GM21786 (cell line): Measurements from ENCODE around the gene HEXD.
A peak's percentile ranks its signal among the peaks of the same experiment; 100 is the strongest.
"Not testable (repeated sequence)": the region's sequence is repeated elsewhere in the genome, so short reads cannot be mapped to it uniquely, and the experiment has no call there.

ENCODE experiments used
- ATAC-seq: cut with Tn5 transposase; IDR thresholded peaks from one replicate; pipeline ENCODE4 v1.9.1; 2021; ENCODE audit not compliant: unreplicated experiment

The HEXD gene

GRCh38 chr17:82418001-82418986 is at the start of gene HEXD, which contains the start of gene OGFOD3:
Gene HEXD (plus strand): TSS chr17:82418347. CDS start chr17:82419800, 1,453 bp downstream.
Gene OGFOD3 (minus strand): TSS chr17:82418586. CDS start chr17:82418485, 101 bp downstream.
- ATAC-seq = peak; percentile 70

GRCh38 chr17:82369211-82369610 is 48.9 kb upstream of the HEXD start:
- no peak for ATAC-seq

GRCh38 chr17:82370471-82371332 is 47.4 kb upstream of the HEXD start:
- ATAC-seq = no peak

GRCh38 chr17:82371333-82372248 is 46.6 kb upstream of the HEXD start, which contains the start of gene UTS2R:
Gene UTS2R (plus strand): TSS chr17:82371765. CDS start chr17:82374325, 2,560 bp downstream.
- no peak for ATAC-seq

GRCh38 chr17:82372249-82373071 is 45.7 kb upstream of the HEXD start:
- no peak for ATAC-seq

- not testable (repeated sequence) for ATAC-seq
Measured at GRCh38 chr17:82373072-82373452, 45.1 kb upstream of the HEXD start.

GRCh38 chr17:82373731-82374625 is 44.2 kb upstream of the HEXD start:
- no peak for ATAC-seq

GRCh38 chr17:82374626-82375331 is 43.4 kb upstream of the HEXD start:
- no peak for ATAC-seq

GRCh38 chr17:82375359-82376041 is 42.6 kb upstream of the HEXD start:
- ATAC-seq = no peak

- no peak for ATAC-seq
Measured at GRCh38 chr17:82376042-82376730, 42.0 kb upstream of the HEXD start.

GRCh38 chr17:82377294-82377693 is 40.9 kb upstream of the HEXD start:
- ATAC-seq = not testable (repeated sequence)

GRCh38 chr17:82377924-82378740 is 40.0 kb upstream of the HEXD start:
- no peak for ATAC-seq

GRCh38 chr17:82378741-82379021 is 39.5 kb upstream of the HEXD start:
- ATAC-seq = no peak

- no peak for ATAC-seq
Measured at GRCh38 chr17:82380860-82381702, 37.1 kb upstream of the HEXD start.

- ATAC-seq = not testable (repeated sequence)
Measured at GRCh38 chr17:82381703-82382009, 36.5 kb upstream of the HEXD start.
